Islet of Langerhans (tissue), 1 donor: Measurements from ENCODE around the gene MALSU1.

Experiments
- FAIRE-seq: peaks from one replicate; lab custom pipeline; 2011; peaks lifted over from hg19 to GRCh38; lab: Jason Lieb, UNC

Gene MALSU1

GRCh38 chr7:23298885-23299769, at the start of gene MALSU1:
Gene MALSU1 (plus strand): TSS chr7:23299339. CDS start chr7:23299353, 14 bp downstream.
- peak; percentile 81 for FAIRE-seq

GRCh38 chr7:23249486-23249885, 49.7 kb upstream of the MALSU1 start:
- no peak for FAIRE-seq

GRCh38 chr7:23254051-23254681, 45.0 kb upstream of the MALSU1 start:
- no peak for FAIRE-seq

GRCh38 chr7:23256731-23257130, 42.4 kb upstream of the MALSU1 start:
- no peak for FAIRE-seq

- FAIRE-seq: no peak
These were observed 38.8 kb upstream of the MALSU1 start for GRCh38 chr7:23260371-23260770.

DNA sequence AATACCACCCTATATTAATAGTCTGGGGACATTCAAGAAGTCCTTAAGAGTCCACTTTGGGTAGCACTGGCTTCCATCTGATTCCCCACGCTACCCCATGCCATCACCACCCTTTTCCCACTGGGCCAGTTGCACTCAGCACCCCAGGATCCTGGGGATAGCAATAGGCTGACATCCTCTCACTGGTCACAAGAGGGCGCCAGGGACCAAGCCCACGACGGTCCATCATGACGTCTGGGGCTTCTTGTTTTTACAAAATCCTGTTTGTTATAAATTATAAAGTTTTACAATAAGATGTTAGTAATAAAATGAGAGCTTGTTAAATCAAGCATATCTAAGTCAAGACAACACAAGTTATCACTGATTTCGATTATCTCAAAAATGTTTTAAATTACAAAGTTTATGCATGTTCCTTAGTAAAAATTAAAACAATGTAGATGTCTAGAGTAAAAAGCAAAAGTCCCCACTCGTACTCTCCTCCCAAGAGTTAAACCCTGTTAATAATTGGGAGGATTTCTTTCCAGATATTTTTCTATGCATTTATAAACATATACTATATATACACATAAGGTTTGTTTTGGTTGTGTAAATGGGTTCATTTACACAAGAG, 37.2 kb upstream of the MALSU1 start:
- FAIRE-seq: peak; percentile 58

DNA sequence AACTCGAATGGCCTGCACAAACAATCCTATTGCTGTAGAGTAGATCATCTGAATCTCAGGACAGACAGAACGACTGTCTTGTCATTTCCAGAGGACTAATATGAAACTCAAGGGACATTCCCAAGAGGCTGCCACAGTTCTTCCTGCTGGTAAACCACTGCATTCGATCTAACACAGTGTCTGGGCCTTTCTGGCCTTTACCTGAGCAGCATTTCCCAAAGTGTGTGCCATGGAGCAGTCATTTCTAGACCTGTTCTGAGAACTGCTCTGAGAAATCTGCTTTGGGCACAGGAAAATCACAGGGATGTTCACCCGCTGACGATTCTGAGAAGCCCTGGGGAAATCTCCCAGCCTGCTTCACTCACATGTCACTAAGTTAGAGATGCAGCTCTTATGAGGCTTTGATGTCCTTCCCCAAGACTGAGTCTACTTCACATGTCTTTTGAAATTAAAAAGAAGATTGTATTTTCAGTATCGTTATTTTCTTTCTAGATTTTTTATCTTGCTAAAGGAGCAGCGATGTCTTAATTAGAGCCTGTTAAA, 34.2 kb upstream of the MALSU1 start:
- no peak for FAIRE-seq

GRCh38 chr7:23266918-23267317, 32.2 kb upstream of the MALSU1 start:
- FAIRE-seq: no peak

GRCh38 chr7:23267357-23267756, 31.8 kb upstream of the MALSU1 start:
- FAIRE-seq: no peak

DNA sequence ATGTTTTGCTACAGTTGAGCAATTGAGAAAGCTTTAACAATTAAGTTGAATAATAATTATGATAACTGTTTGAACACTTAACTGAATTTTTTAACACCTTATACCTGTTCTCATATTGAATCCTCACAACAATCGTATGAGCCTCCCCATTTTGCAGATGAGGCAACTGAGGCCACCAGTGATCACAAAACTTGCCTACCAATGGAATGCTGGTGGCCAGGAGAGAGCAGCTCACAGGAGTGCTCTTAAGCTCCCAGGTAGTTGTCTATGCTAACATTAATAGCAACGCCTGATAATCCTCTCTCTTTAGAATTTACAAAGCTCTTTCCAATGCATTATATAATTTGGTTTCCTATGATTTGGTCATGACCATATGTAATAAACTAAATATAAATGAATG, 31.0 kb upstream of the MALSU1 start:
- no peak for FAIRE-seq

GRCh38 chr7:23268746-23269145, 30.4 kb upstream of the MALSU1 start:
- FAIRE-seq: no peak

GRCh38 chr7:23272275-23272674, 26.9 kb upstream of the MALSU1 start:
- no peak for FAIRE-seq

DNA sequence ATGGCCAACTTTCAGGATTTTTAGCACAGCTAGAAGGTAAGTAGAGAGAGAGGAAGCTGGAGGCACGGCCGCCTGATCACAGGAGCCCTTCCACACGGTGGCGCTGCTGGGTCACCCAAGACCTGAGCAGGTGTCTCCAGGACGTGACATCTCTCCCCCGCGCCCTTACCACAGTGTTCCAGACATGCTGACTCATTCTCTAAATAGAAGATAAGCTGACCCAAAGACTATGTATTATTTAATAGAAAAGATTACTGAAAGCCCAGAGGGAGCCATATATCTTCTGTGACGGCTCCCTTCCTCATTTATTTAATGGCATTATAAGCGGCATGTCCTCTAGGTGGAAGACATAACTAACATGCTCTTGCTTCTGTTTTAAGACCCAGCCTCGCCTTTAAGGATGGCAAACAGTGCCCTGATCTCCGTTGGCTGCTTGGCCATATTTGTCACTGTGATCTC, 26.0 kb upstream of the MALSU1 start:
- FAIRE-seq: peak; percentile 79

- FAIRE-seq: no peak
These were observed 23.2 kb upstream of the MALSU1 start for GRCh38 chr7:23275912-23276311.

DNA sequence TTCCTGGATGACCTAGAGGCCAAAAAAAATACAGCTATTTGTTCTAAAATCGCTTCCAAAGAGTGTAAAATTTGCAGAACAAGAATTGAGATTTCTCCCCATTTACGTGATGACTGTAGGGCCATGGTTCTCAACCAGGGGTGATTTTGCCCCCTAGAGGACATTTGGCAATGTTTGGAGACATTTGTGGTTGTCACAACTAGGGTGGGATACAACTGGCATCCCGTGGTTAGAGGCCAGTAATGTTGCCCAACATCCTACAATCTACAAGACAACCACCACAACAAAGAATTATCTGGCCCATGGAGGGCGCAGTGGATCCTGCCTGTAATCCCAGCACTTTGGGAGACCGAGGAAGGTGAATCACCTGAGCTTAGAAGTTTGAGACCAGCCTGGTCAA, 22.8 kb upstream of the MALSU1 start:
- no peak for FAIRE-seq

- FAIRE-seq: no peak
These were observed 22.2 kb upstream of the MALSU1 start for GRCh38 chr7:23276947-23277346.

DNA sequence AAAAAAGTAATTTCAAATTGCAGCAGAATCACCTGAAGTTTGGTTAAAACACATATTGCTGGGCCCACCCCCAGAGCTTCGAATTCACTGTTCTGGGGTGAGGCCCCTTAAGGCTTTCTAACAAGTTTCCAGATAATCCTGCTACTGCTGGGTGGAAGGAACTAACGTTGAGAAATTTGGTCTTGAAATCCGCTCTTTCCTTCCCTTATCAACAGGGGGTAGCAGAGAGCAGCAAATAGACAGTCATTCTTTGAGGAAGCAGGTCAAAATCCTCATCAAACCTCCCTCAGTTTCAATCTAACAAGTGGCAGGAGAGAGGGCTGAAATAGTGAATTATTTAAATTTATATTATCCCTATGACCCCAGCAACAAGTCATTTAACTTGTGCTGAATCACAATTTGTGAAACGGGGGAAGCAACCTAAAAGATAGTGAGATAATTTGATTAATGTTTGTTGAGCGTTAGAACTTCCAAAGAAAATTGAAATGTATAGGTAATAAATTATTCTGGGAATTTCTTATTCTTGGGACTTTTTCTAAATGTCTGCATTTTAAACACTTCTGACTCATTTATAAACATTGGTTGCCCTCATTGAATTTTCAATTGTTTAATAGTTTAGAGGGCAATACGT, 21.7 kb upstream of the MALSU1 start:
- peak; percentile 91 for FAIRE-seq

- no peak for FAIRE-seq
These were observed 19.2 kb upstream of the MALSU1 start for GRCh38 chr7:23279819-23280525.

DNA sequence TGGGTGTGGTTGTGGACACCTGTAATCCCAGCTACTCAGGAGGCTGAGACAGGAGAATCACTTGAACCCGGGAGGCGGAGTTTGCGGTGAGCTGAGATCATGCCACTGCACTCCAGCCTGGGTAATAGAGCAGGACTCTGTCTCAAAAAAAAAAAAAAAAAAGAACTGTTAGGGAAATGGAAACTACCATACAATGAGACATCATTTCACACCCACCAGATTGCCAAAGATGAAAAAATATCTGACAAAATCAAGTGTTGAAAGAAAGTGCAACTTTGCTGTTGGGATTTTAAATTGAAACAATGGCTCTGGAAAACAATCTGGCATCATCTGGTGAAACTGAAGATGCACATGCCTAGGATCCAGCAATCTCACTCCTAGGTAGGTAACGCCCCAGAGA, 16.1 kb upstream of the MALSU1 start:
- no peak for FAIRE-seq

- FAIRE-seq: no peak
These were observed 14.3 kb upstream of the MALSU1 start for GRCh38 chr7:23284871-23285270.
